Activated CD8-positive, alpha-beta memory T cell treated with anti-CD3 and anti-CD28 coated beads, Interleukin-2, amount 50 U/mL, for 1 hour (primary cell): Measurements from ENCODE around the gene PRX.
"Not testable (repeated sequence)": the region's sequence is repeated elsewhere in the genome, so short reads cannot be mapped to it uniquely, and the experiment has no call there.

Source experiments
- DNase-seq: peaks from one replicate; pipeline ENCODE4 v3.0.0-alpha.2; 2020; ENCODE audit errors: extremely low read depth

Gene PRX

GRCh38 chr19:40392123-40392522 lies 21.1 kb downstream of the PRX start:
- no peak for DNase-seq

DNA sequence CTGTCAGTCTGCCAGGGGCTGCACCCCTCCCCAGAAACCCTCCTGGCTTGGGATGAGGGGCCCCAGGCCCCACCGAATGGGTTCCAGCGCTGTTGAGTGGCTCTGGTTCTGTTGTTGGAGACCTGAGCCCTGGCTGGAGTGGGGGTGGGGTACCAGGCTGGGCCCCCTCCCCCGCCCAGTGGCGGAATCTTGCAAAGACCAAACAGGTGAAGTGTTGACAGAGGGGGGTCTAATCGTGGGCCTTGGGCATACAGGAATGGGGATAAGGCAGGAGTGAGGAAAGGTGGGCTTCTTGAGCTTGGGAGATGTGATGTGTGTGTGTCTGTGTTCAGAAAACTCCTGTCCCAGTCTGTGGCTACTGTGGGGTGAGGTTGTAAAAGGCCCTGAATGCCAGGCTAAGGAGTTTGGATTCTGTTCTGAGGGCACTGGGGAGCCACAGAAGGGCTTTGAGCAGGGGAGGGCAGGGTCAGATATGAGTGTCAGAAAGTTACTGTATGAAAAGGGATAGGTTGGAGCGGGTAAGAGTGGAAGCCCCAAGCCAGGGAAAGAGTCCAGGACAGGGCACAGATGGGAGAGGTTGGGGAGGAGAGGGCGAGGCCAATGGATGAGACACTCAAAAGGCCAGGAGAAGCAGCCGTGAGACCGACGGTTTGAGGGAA lies 23.0 kb downstream of the PRX start, which contains the start of gene HIPK4:
Gene HIPK4, minus strand, starts transcription at position 98 of the 659 bp plus-strand sequence. CDS start 279 bp downstream, outside the sequence.
- no peak for DNase-seq

- DNase-seq, result no peak
Measured at GRCh38 chr19:40389404-40390083, 23.6 kb downstream of the PRX start.

DNA sequence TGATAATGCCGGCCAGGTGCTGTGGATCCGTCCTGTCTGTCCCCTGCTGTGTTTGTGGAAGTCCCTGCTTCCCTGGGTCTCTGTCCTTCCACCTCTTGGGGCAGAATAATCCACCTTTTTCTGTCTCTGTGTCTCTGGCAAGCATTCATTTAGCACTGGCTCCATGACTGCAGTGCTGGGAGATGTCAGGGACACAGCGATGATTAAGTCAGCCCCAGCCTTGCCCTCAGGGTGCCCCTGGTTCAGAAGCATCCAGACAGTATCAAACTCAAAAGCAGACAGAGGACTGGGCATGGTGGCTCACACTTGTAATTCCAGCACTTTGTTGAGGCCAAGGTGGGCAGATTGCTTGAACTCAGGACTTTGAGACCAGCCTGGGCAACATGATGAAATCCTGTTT lies 24.7 kb downstream of the PRX start:
- DNase-seq, result no peak

- DNase-seq, result no peak
Measured at GRCh38 chr19:40387155-40387554, 26.0 kb downstream of the PRX start.

DNA sequence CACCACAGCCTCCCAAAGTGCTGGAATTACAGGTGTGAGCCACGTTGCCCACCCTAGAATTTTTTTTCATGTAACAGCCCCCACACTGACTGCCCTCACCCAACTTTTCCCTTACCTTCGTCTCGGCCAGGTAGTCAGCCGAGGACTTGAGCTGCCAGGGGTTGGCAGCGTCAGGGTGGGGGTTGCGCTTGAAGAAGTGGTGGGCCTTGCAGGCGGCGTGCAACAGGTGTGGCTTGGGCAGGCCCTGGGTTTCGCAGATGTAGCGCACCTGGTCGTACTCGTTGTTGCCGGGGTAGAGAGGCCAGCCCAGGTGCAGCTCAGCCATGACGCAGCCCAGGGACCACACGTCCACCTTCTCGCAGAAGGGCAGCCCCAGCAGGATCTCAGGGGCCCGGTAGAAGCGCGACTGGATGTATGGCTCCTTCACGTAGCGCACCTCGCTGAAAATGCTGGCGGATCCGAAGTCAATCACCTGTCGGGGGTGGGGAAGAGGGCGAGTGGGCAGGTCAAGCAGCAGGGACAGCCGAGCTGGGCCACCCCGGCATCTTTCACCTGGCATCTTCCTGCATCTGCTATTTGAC lies 29.4 kb downstream of the PRX start:
- no peak for DNase-seq

GRCh38 chr19:40381321-40381720 lies 31.9 kb downstream of the PRX start:
- no peak for DNase-seq

- no peak for DNase-seq
Measured at GRCh38 chr19:40380199-40381037, 32.8 kb downstream of the PRX start.

DNA sequence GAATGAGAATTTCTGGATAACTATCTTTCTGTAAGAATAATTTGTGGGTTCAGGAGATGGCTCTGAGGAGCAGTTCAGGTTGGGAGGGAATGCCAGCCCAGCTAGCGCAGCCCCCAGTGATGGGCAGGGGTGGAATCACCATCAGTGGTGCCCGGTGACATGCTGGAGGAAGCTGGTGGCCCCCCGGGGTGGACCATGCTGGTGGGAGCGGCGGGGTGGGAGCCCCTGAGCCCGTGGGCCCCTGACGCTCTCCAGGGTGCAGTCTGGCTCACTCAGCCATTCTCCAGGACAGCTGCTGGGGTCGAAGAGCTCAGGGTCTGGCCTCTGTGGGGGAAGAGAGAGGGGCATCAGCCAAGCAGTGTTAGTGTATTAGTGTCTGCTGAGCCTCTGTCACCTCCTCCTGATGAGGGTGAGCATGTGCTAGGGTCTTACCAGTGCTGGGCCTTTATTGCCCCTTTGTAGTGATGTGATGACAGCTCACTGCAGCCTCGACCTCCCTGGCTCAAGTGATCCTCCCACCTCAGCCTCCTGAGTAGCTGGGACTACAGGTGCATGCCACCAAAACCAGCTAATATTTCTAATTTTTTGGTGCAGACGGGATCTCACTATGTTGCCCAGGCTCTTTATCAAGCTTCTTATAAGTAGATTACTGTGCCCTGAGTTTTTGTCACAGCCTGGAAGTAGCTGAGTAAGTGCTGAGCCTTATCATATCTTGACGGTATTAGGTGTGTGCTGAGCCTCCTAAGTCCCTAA lies 33.6 kb downstream of the PRX start:
- DNase-seq, result no peak

GRCh38 chr19:40378509-40378908 lies 34.7 kb downstream of the PRX start:
- no peak for DNase-seq

DNA sequence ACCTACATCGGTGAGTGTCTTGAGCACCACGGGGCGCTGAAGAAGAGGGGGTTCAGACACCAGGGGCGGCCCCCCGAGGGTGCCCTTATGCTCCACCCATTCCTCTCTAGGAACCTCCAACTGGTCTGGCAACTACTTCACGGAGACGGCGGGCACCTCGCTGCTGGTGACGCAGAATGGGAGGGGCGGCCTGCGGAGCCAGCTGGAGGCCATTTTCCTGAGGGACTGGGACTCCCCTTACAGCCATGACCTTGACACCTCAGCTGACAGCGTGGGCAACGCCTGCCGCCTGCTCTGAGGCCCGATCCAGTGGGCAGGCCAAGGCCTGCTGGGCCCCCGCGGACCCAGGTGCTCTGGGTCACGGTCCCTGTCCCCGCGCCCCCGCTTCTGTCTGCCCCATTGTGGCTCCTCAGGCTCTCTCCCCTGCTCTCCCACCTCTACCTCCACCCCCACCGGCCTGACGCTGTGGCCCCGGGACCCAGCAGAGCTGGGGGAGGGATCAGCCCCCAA lies 35.2 kb downstream of the PRX start:
- no peak for DNase-seq

- no peak for DNase-seq
Measured at GRCh38 chr19:40376286-40376862, 36.8 kb downstream of the PRX start.

GRCh38 chr19:40374084-40374483 lies 39.1 kb downstream of the PRX start:
- DNase-seq, result no peak

- no peak for DNase-seq
Measured at GRCh38 chr19:40371802-40372122, 41.4 kb downstream of the PRX start.

- DNase-seq, result no peak
Measured at GRCh38 chr19:40370997-40371801, 42.0 kb downstream of the PRX start.

GRCh38 chr19:40370253-40370652 lies 42.9 kb downstream of the PRX start:
- DNase-seq, result not testable (repeated sequence)

DNA sequence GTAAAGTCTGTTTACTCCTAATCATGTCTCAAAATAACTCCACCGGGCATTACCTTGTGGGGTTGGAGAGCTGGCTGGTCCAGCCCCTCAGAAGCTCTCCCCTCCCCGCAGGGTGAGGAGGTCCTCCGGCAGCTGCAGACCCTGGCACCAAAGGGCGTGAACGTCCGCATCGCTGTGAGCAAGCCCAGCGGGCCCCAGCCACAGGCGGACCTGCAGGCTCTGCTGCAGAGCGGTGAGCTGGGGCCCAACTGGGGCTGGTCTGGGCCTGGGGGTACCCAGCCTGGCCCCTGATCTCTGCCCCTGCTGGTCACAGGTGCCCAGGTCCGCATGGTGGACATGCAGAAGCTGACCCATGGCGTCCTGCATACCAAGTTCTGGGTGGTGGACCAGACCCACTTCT lies 43.4 kb downstream of the PRX start:
- DNase-seq, result no peak

GRCh38 chr19:40367577-40368434 lies 45.4 kb downstream of the PRX start:
- DNase-seq, result no peak
